GM18519 (cell line): ENCODE measurements around the gene RPLP2.

ENCODE experiments used
- ATAC-seq: cut with Tn5 transposase; IDR thresholded peaks from one replicate; pipeline ENCODE4 v1.9.1; 2021; ENCODE audit warnings: mild to moderate bottlenecking, moderate library complexity; ENCODE audit not compliant: unreplicated experiment, low FRiP score

The RPLP2 gene

GRCh38 chr11:821512-822371 lies 12.0 kb downstream of the RPLP2 start:
- ATAC-seq, result no peak

GRCh38 chr11:823441-824291 lies 13.9 kb downstream of the RPLP2 start:
- no peak for ATAC-seq

- no peak for ATAC-seq
Measured at GRCh38 chr11:824292-824880, 14.6 kb downstream of the RPLP2 start.

GRCh38 chr11:824942-825341 lies 15.2 kb downstream of the RPLP2 start:
- no peak for ATAC-seq

- ATAC-seq, result no peak
Measured at GRCh38 chr11:825366-826226, 15.8 kb downstream of the RPLP2 start.

- ATAC-seq, result no peak
Measured at GRCh38 chr11:826227-826621, 16.5 kb downstream of the RPLP2 start.

- ATAC-seq, result no peak
Measured at GRCh38 chr11:826836-827145, 17.0 kb downstream of the RPLP2 start.

- no peak for ATAC-seq
Measured at GRCh38 chr11:827146-827896, 17.6 kb downstream of the RPLP2 start.

GRCh38 chr11:827897-828192 lies 18.1 kb downstream of the RPLP2 start, which contains the start of gene CRACR2B:
Gene CRACR2B, plus strand, starts transcription at chr11:827919. Its CDS starts 689 bp downstream, at chr11:828608.
- ATAC-seq, result no peak

- ATAC-seq, result no peak
Measured at GRCh38 chr11:828506-829175, 18.9 kb downstream of the RPLP2 start.

- ATAC-seq, result no peak
Measured at GRCh38 chr11:829176-829846, 19.5 kb downstream of the RPLP2 start.

GRCh38 chr11:829847-830294 lies 20.1 kb downstream of the RPLP2 start:
- ATAC-seq, result no peak

GRCh38 chr11:830295-831117 lies 20.7 kb downstream of the RPLP2 start:
- ATAC-seq, result no peak

GRCh38 chr11:831118-831864 lies 21.5 kb downstream of the RPLP2 start:
- no peak for ATAC-seq

GRCh38 chr11:831961-832528 lies 22.3 kb downstream of the RPLP2 start:
- ATAC-seq, result no peak

GRCh38 chr11:832529-833113 lies 22.9 kb downstream of the RPLP2 start, which contains the start of gene CD151:
Gene CD151, plus strand, starts transcription at chr11:832952. Its CDS starts 3,118 bp downstream, at chr11:836070.
- ATAC-seq, result no peak
